ENCODE data around the gene ATP12A. TPM values are rescaled to one million over a fixed set of nuclear protein-coding genes. Genes with fewer than 3 reads are reported as not detected.

The ATP12A gene
- total and polyA plus RNA-seq, 2 experiments from 2014 or later, result 0.07 to 0.31 TPM

DNA sequence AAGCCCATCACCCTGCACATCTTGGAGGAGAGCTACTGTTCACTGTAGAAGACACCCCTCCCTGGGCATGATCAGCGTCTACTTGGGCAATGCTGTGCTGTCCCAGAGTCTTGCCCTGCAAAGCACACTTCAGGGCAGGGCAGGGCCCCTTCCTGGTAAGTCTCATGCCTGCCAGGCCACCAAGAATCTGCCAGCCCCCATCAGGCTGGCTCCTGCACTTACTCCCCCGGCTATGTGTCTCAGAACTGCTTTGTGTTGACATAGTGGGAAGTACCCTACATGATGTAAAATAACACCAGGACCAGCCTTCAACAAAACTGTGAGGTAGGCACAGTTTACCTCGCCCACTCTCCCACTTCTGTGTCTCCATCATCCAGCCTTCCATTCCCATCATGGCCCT lies 27.8 kb upstream of the ATP12A start:
- H3K4me1 ChIP-seq (ENCODE audit: insufficient read depth), result peaks cover 20% of the 10 kb centered on the region
- WGBS (ENCODE audit: low lambda C conversion rate, missing lambda C conversion rate), result 88% methylated on average over 3 of the region's 3 CpGs
- H3K4me2 ChIP-seq, result no peak overlapping the region
- H2AFZ ChIP-seq, result no peak overlapping the region
- H4K20me1 ChIP-seq (ENCODE audit: insufficient read depth, poor library complexity, severe bottlenecking), result no peaks in the 10 kb centered on the region
- H3K4me3 ChIP-seq, result no peak overlapping the region
- H3K79me2 ChIP-seq, result no peaks in the 10 kb centered on the region
- DNase-seq (ENCODE audit: low spot score), result no peak
- H3K36me3 ChIP-seq (replicated peaks; ENCODE audit: insufficient read depth, low read depth), result no peaks in the 10 kb centered on the region
- TF ChIP-seq EZH2phosphoT487 (IDR thresholded peaks at IDR 0.05; ENCODE audit: low read depth, severe bottlenecking, unreplicated experiment), result no peak
- TF ChIP-seq, protein P1, sequence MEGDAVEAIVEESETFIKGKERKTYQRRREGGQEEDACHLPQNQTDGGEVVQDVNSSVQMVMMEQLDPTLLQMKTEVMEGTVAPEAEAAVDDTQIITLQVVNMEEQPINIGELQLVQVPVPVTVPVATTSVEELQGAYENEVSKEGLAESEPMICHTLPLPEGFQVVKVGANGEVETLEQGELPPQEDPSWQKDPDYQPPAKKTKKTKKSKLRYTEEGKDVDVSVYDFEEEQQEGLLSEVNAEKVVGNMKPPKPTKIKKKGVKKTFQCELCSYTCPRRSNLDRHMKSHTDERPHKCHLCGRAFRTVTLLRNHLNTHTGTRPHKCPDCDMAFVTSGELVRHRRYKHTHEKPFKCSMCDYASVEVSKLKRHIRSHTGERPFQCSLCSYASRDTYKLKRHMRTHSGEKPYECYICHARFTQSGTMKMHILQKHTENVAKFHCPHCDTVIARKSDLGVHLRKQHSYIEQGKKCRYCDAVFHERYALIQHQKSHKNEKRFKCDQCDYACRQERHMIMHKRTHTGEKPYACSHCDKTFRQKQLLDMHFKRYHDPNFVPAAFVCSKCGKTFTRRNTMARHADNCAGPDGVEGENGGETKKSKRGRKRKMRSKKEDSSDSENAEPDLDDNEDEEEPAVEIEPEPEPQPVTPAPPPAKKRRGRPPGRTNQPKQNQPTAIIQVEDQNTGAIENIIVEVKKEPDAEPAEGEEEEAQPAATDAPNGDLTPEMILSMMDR (IDR thresholded peaks at IDR 0.05; ENCODE audit: poor library complexity), result no peak
- TF ChIP-seq EZH2 (IDR thresholded peaks at IDR 0.05; ENCODE audit: borderline replicate concordance), result no peak
- H3K9me3 ChIP-seq (ENCODE audit: low read depth), result no peaks in the 10 kb centered on the region
- H3K9me2 ChIP-seq (replicated peaks; ENCODE audit: insufficient read depth), result no peaks in the 10 kb centered on the region
- no peaks in the 10 kb centered on the region for H3K27me3 ChIP-seq
- H3K27ac ChIP-seq, result peak overlapping the region; percentile 64

DNA sequence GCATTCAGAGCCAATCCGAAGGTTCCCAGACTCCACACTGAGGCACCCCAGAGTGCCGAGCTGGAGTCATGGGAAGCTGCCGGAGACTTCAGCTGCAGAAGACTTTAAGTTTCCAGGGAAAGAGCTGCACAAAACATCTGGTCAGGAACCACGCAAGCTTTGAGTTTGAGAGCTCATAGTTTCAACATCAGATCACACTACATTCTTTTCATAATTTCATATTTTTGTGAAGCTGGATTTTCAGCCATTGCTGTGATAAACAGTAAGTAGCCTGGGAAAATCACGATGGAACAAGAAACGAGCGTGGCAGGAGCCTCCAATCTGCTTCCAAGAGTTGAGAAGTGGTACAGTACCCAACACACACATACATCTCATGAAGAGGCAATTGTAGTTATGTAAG lies 25.5 kb upstream of the ATP12A start:
- Histone ChIP-seq H4K20me1 (ENCODE audit: insufficient read depth, poor library complexity, severe bottlenecking) (no peaks in the 10 kb centered on the region), H3K4me3 (no peak overlapping the region), H3K27me3 (no peaks in the 10 kb centered on the region), H3K27ac (no peak overlapping the region), H3K79me2 (no peaks in the 10 kb centered on the region), H3K4me1 (ENCODE audit: insufficient read depth) (peaks cover 15% of the 10 kb centered on the region), H3K9me2 (replicated peaks; ENCODE audit: insufficient read depth) (no peaks in the 10 kb centered on the region), H3K4me2 (no peak overlapping the region), H3K9me3 (ENCODE audit: low read depth) (no peaks in the 10 kb centered on the region), H3K36me3 (replicated peaks; ENCODE audit: insufficient read depth, low read depth) (no peaks in the 10 kb centered on the region), H2AFZ (no peak overlapping the region)
- no peak for DNase-seq (ENCODE audit: low spot score)
- TF ChIP-seq, protein P1 (IDR thresholded peaks at IDR 0.05; ENCODE audit: poor library complexity), result no peak
- TF ChIP-seq EZH2phosphoT487 (IDR thresholded peaks at IDR 0.05; ENCODE audit: low read depth, severe bottlenecking, unreplicated experiment), result no peak
- TF ChIP-seq EZH2 (IDR thresholded peaks at IDR 0.05; ENCODE audit: borderline replicate concordance), result no peak
- 77% methylated on average over 7 of the region's 7 CpGs for WGBS (ENCODE audit: low lambda C conversion rate, missing lambda C conversion rate)

DNA sequence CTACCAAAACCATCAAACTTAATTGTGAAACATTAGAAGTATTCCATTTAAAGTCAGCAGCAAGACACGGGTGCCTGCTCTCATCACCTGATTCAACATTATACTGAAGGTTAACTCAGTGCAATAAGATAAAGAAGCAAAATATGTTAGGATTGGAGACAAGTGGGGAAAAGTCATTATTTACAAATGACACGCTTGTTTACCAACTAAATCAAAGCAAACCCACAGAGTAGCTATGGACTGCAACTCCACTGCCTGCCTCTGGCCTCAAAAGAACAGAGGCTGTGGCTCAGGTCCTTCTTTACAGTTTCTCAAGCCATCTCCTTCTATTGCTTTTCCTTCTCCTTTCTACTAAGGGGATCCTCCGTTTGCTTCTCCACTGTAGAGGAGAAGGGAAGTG lies 21.0 kb upstream of the ATP12A start:
- H3K4me3 ChIP-seq, result no peak overlapping the region
- WGBS (ENCODE audit: low lambda C conversion rate, missing lambda C conversion rate), result 62% methylated on average over 3 of the region's 3 CpGs
- no peaks in the 10 kb centered on the region for H3K36me3 ChIP-seq (replicated peaks; ENCODE audit: insufficient read depth, low read depth)
- no peak for TF ChIP-seq EZH2 (IDR thresholded peaks at IDR 0.05; ENCODE audit: borderline replicate concordance)
- no peak for TF ChIP-seq EZH2phosphoT487 (IDR thresholded peaks at IDR 0.05; ENCODE audit: low read depth, severe bottlenecking, unreplicated experiment)
- TF ChIP-seq, protein P1 (IDR thresholded peaks at IDR 0.05; ENCODE audit: poor library complexity), result no peak
- no peak overlapping the region for H2AFZ ChIP-seq
- no peaks in the 10 kb centered on the region for H3K79me2 ChIP-seq
- H3K4me1 ChIP-seq (ENCODE audit: insufficient read depth), result peaks cover 11% of the 10 kb centered on the region
- H3K27ac ChIP-seq, result no peak overlapping the region
- DNase-seq (ENCODE audit: low spot score), result no peak
- no peaks in the 10 kb centered on the region for H3K27me3 ChIP-seq
- H3K4me2 ChIP-seq, result no peak overlapping the region
- H3K9me3 ChIP-seq (ENCODE audit: low read depth), result no peaks in the 10 kb centered on the region
- H3K9me2 ChIP-seq (replicated peaks; ENCODE audit: insufficient read depth), result no peaks in the 10 kb centered on the region
- no peaks in the 10 kb centered on the region for H4K20me1 ChIP-seq (ENCODE audit: insufficient read depth, poor library complexity, severe bottlenecking)

All from hepatocyte (in vitro differentiated cells).